ENCODE measurements around the gene ZNF692.

Gene ZNF692

DNA sequence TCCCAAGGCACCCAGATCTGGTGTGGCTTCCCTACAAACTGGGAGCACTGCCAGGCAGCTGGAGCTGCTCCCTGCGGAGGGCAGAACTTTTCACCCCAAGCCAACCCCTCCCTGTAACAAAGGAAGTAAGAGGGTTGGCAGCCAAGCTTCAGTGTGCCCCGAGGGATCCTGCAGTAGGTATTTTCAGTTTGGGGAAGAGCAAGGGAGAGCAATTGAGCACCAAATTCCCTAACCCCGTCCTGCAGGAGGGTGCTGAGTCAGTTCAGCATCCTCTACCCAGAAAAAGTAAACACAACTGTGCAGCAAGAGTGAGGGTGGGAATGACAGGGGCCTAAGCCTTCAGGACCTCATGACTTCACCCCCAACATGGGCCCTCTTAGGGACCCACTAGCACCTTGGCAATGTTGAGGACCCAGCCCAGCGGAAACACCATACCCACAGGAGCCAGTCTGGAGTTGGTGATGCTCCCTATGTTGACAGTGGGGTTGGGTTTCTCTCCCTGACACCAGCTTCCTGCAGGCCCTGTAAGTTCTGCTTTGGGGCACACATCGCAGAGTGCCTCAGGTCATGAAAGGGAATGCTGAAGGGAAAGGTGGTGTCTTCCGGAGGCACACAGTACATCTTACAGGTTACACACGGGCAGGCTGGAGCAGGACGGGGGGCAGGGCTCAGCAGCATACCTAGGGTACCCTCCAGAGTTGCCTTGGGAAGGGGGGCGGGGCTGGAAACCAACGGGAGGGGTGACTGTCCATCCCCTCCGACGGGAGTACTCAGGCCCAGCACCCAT, 48.0 kb downstream of the ZNF692 start:
- no peaks in the 10 kb centered on the region for H3K27me3 ChIP-seq
- no peaks in the 10 kb centered on the region for H3K9me3 ChIP-seq
- TF ChIP-seq, protein P1, sequence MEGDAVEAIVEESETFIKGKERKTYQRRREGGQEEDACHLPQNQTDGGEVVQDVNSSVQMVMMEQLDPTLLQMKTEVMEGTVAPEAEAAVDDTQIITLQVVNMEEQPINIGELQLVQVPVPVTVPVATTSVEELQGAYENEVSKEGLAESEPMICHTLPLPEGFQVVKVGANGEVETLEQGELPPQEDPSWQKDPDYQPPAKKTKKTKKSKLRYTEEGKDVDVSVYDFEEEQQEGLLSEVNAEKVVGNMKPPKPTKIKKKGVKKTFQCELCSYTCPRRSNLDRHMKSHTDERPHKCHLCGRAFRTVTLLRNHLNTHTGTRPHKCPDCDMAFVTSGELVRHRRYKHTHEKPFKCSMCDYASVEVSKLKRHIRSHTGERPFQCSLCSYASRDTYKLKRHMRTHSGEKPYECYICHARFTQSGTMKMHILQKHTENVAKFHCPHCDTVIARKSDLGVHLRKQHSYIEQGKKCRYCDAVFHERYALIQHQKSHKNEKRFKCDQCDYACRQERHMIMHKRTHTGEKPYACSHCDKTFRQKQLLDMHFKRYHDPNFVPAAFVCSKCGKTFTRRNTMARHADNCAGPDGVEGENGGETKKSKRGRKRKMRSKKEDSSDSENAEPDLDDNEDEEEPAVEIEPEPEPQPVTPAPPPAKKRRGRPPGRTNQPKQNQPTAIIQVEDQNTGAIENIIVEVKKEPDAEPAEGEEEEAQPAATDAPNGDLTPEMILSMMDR (IDR thresholded peaks at IDR 0.05): no peak
- DNase-seq: peak in 1 of 2 donors; percentile 47
- intact Hi-C loops (cut with DNase I; ENCODE audit: low total_unique reads): no loop called here
- no peak overlapping the region for H3K4me3 ChIP-seq
- H3K27ac ChIP-seq: no peak overlapping the region
- H3K4me1 ChIP-seq: peaks cover 0 to 16% (median 11%) of the 10 kb centered on the region in 4 donors
- peaks cover 42 to 54% (median 53%) of the 10 kb centered on the region in 3 donors for H3K36me3 ChIP-seq

- intact Hi-C loops (cut with DNase I; ENCODE audit: low total_unique reads): no loop called here
Measured at GRCh38 chr1:248810000-248810726, 48.7 kb downstream of the ZNF692 start.

DNA sequence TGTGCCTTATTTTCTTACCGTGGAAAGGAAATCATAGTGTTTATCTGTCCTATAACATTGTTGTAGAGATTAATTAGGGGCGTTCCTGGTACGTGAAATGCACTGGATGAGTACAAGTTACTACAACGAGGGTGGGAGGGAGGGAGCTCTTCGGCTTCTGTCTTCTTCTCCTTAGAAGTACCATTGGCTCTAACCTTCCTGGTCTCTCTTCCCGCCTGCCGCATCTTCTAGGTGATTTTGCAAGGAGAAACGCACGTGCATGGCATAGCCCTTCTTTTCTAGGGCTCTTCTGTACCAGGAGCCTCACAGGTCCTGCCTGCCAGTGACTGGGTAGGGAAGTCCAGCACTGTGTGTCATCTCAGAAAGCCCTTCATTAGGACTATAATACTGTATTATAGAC, 50.0 kb downstream of the ZNF692 start:
- H3K4me3 ChIP-seq: no peak overlapping the region
- H3K36me3 ChIP-seq: peaks cover 21 to 33% (median 33%) of the 10 kb centered on the region in 3 donors
- peaks cover 0 to 16% (median 11%) of the 10 kb centered on the region in 4 donors for H3K4me1 ChIP-seq
- DNase-seq: no peak
- no peak overlapping the region for H3K27ac ChIP-seq
- no peaks in the 10 kb centered on the region for H3K9me3 ChIP-seq
- TF ChIP-seq, protein P1 (IDR thresholded peaks at IDR 0.05): no peak
- no peaks in the 10 kb centered on the region for H3K27me3 ChIP-seq
- intact Hi-C loops (cut with DNase I; ENCODE audit: low total_unique reads): no loop called here

More at GRCh38 chr1:248810000-248810726, 48.7 kb downstream of the ZNF692 start:
- no peaks in the 10 kb centered on the region for H3K27me3 ChIP-seq
- H3K27ac ChIP-seq: no peak overlapping the region
- TF ChIP-seq, protein P1 (IDR thresholded peaks at IDR 0.05): no peak
- no peaks in the 10 kb centered on the region for H3K9me3 ChIP-seq
- no peak for DNase-seq
- H3K36me3 ChIP-seq: peaks cover 34 to 46% (median 46%) of the 10 kb centered on the region in 3 donors
- peaks cover 0 to 16% (median 11%) of the 10 kb centered on the region in 4 donors for H3K4me1 ChIP-seq
- H3K4me3 ChIP-seq: no peak overlapping the region

GRCh38 chr1:248807067-248807737, 51.7 kb downstream of the ZNF692 start:
- no peak for DNase-seq
- no peak overlapping the region for H3K4me3 ChIP-seq
- H3K9me3 ChIP-seq: no peaks in the 10 kb centered on the region
- TF ChIP-seq, protein P1 (IDR thresholded peaks at IDR 0.05): peak; percentile 52
- intact Hi-C loops (cut with DNase I; ENCODE audit: low total_unique reads): no loop called here
- H3K4me1 ChIP-seq: peaks cover 0 to 16% (median 11%) of the 10 kb centered on the region in 4 donors
- no peak overlapping the region for H3K27ac ChIP-seq
- H3K36me3 ChIP-seq: peaks cover 7 to 16% (median 16%) of the 10 kb centered on the region in 3 donors
- H3K27me3 ChIP-seq: no peaks in the 10 kb centered on the region

GRCh38 chr1:248805876-248806275, 53.0 kb downstream of the ZNF692 start:
- Histone ChIP-seq H3K27ac (no peak overlapping the region), H3K4me3 (no peak overlapping the region), H3K27me3 (no peaks in the 10 kb centered on the region), H3K4me1 (peaks cover 0 to 8% (median 5%) of the 10 kb centered on the region in 4 donors), H3K36me3 (peaks cover 0 to 3% (median 3%) of the 10 kb centered on the region in 3 donors), H3K9me3 (no peaks in the 10 kb centered on the region)
- intact Hi-C loops (cut with DNase I; ENCODE audit: low total_unique reads): no loop called here
- TF ChIP-seq, protein P1 (IDR thresholded peaks at IDR 0.05): no peak
- DNase-seq: no peak

Measured in tibial artery (tissue), 4 donors.